Fibroblast of lung (primary cell): ENCODE results near the gene SH2D3C.

Experiments
- EZH2 ChIP-seq: IDR thresholded peaks from 2 replicates; pipeline ENCODE4 v1.5.1; 2012; ENCODE audit warnings: low read length, control low read depth, mild to moderate bottlenecking; ENCODE audit errors: missing control alignments
- TF ChIP-seq, protein P1 (sequence below), 2 donors: IDR thresholded peaks in 1 of 2; conservative IDR thresholded peaks in 1 of 2; 1 replicate in 1 of 2; 2 replicates in 1 of 2; pipeline ENCODE4 v1.5.1; 2011 to 2012; ENCODE audit warnings: low read length in 2 of 2, control low read depth in 1 of 2, inconsistent platforms in 1 of 2, low read depth in 1 of 2, mild to moderate bottlenecking in 1 of 2

- TF ChIP-seq, protein P1, sequence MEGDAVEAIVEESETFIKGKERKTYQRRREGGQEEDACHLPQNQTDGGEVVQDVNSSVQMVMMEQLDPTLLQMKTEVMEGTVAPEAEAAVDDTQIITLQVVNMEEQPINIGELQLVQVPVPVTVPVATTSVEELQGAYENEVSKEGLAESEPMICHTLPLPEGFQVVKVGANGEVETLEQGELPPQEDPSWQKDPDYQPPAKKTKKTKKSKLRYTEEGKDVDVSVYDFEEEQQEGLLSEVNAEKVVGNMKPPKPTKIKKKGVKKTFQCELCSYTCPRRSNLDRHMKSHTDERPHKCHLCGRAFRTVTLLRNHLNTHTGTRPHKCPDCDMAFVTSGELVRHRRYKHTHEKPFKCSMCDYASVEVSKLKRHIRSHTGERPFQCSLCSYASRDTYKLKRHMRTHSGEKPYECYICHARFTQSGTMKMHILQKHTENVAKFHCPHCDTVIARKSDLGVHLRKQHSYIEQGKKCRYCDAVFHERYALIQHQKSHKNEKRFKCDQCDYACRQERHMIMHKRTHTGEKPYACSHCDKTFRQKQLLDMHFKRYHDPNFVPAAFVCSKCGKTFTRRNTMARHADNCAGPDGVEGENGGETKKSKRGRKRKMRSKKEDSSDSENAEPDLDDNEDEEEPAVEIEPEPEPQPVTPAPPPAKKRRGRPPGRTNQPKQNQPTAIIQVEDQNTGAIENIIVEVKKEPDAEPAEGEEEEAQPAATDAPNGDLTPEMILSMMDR (conservative IDR thresholded peaks at IDR 0.05 in 1 of 2, IDR thresholded peaks at IDR 0.05 in 1 of 2; ENCODE audit: low read depth in 1 of 2, low read length in 2 of 2) = no peak
- TF ChIP-seq EZH2 = no peak
These were observed 7.4 kb downstream of the SH2D3C start for GRCh38 chr9:127770905-127771569.
